CD4-positive, alpha-beta T cell treated with Interleukin-10 for 1 hour (primary cell): ENCODE measurements around the gene KIAA1755.

Source experiments
- DNase-seq: peaks from one replicate; pipeline ENCODE4 v3.0.0-alpha.2; 2020

KIAA1755 gene

GRCh38 chr20:38230957-38231526 lies 29.5 kb downstream of the KIAA1755 start:
- DNase-seq, result no peak

- no peak for DNase-seq
These were observed 30.3 kb downstream of the KIAA1755 start for GRCh38 chr20:38230253-38230551.

- DNase-seq, result no peak
These were observed 30.9 kb downstream of the KIAA1755 start for GRCh38 chr20:38229376-38230252.

- DNase-seq, result no peak
These were observed 32.1 kb downstream of the KIAA1755 start for GRCh38 chr20:38228436-38228835.

GRCh38 chr20:38227420-38228360 lies 32.8 kb downstream of the KIAA1755 start:
- DNase-seq, result no peak

GRCh38 chr20:38226553-38226952 lies 34.0 kb downstream of the KIAA1755 start:
- DNase-seq, result no peak

- DNase-seq, result no peak
These were observed 34.7 kb downstream of the KIAA1755 start for GRCh38 chr20:38225900-38226263.

- no peak for DNase-seq
These were observed 35.2 kb downstream of the KIAA1755 start for GRCh38 chr20:38225240-38225899.

GRCh38 chr20:38224531-38224930 lies 36.0 kb downstream of the KIAA1755 start:
- DNase-seq, result no peak

- DNase-seq, result no peak
These were observed 36.8 kb downstream of the KIAA1755 start for GRCh38 chr20:38223743-38224100.

GRCh38 chr20:38222923-38223742 lies 37.4 kb downstream of the KIAA1755 start:
- DNase-seq, result no peak

GRCh38 chr20:38222231-38222922 lies 38.2 kb downstream of the KIAA1755 start:
- peak; percentile 49 for DNase-seq

- DNase-seq, result peak; percentile 63
These were observed 39.4 kb downstream of the KIAA1755 start for GRCh38 chr20:38221119-38221589.

- DNase-seq, result no peak
These were observed 39.9 kb downstream of the KIAA1755 start for GRCh38 chr20:38220587-38221118.

- no peak for DNase-seq
These were observed 41.3 kb downstream of the KIAA1755 start for GRCh38 chr20:38219006-38219950.

- DNase-seq, result no peak
These were observed 42.0 kb downstream of the KIAA1755 start for GRCh38 chr20:38218566-38218885.

GRCh38 chr20:38217791-38218565 lies 42.6 kb downstream of the KIAA1755 start:
- no peak for DNase-seq

- no peak for DNase-seq
These were observed 43.6 kb downstream of the KIAA1755 start for GRCh38 chr20:38216746-38217595.
